CD4-positive, alpha-beta memory T cell (primary cell): Measurements from ENCODE around the gene GPRC5D. TPM values are rescaled to one million over a fixed set of nuclear protein-coding genes. Genes with fewer than 3 reads are reported as not detected.

ENCODE experiments used
- CTCF ChIA-PET: fragments of 350-600 bp; sonication (Branson Sonifier 250); formaldehyde crosslinking; loops from one replicate; lab custom pipeline; 2021; ENCODE audit warnings: inconsistent platforms; ENCODE audit not compliant: partially characterized antibody; lab: Charles Lee
- POLR2A ChIA-PET: fragments of 350-600 bp; sonication (Branson Sonifier 250); formaldehyde crosslinking; loops from one replicate; lab custom pipeline; 2021; ENCODE audit not compliant: partially characterized antibody; lab: Charles Lee
- DNase-seq, 5 donors: peaks; one replicate each; pipeline versions ENCODE4 v3.0.0 to v3.0.0-alpha.2; 2020 to 2022; ENCODE audit warnings: mixed read lengths in 1 of 5
- H3K27ac ChIP-seq: one replicate; pipeline ENCODE4 v1.7.0; 2013; ENCODE audit warnings: low read depth, low read length
- H3K27me3 ChIP-seq: 2 replicates; pipeline ENCODE4 v1.7.0; 2013; ENCODE audit warnings: mild to moderate bottlenecking, low read length, moderate library complexity; ENCODE audit not compliant: insufficient read depth
- H3K36me3 ChIP-seq: 2 replicates; pipeline ENCODE4 v1.7.0; 2013; ENCODE audit warnings: mild to moderate bottlenecking, low read length, moderate library complexity; ENCODE audit not compliant: insufficient read depth
- H3K4me1 ChIP-seq: 2 replicates; pipeline ENCODE4 v1.7.0; 2013; ENCODE audit warnings: mild to moderate bottlenecking, low read length, moderate library complexity; ENCODE audit not compliant: insufficient read depth
- H3K4me3 ChIP-seq, 2 donors: one replicate each; pipeline ENCODE4 v1.7.0; 2013; ENCODE audit warnings: low read length in 2 of 2, mild to moderate bottlenecking in 1 of 2
- H3K9me3 ChIP-seq, 2 donors: one replicate each; pipeline ENCODE4 v1.7.0; 2013; ENCODE audit warnings: low read length in 2 of 2, control low read depth in 1 of 2; ENCODE audit not compliant: control insufficient read depth in 1 of 2
- H3K27ac Mint-ChIP-seq, 7 donors: one replicate each; pipeline ENCODE4 v1.8.0; 2020 to 2021; ENCODE audit warnings: mixed read lengths in 7 of 7, mild to moderate bottlenecking in 6 of 7, inconsistent platforms in 3 of 7, moderate library complexity in 3 of 7
- H3K27me3 Mint-ChIP-seq, 2 donors: one replicate each; pipeline ENCODE4 v1.8.0; 2020 to 2021; ENCODE audit warnings: mixed read lengths in 2 of 2
- H3K36me3 Mint-ChIP-seq, 2 donors: one replicate each; pipeline ENCODE4 v1.8.0; 2020 to 2021; ENCODE audit warnings: mixed read lengths in 2 of 2, inconsistent platforms in 1 of 2, mild to moderate bottlenecking in 1 of 2
- H3K4me1 Mint-ChIP-seq, 4 donors: one replicate each; pipeline ENCODE4 v1.8.0; 2020 to 2021; ENCODE audit warnings: mixed read lengths in 4 of 4, mild to moderate bottlenecking in 1 of 4
- H3K4me3 Mint-ChIP-seq, 8 donors: one replicate each; pipeline ENCODE4 v1.8.0; 2020 to 2021; ENCODE audit warnings: mixed read lengths in 8 of 8, mild to moderate bottlenecking in 7 of 8, moderate library complexity in 6 of 8, inconsistent platforms in 3 of 8
- H3K9me3 Mint-ChIP-seq, 8 donors: one replicate each; pipeline ENCODE4 v1.8.0; 2020 to 2021; ENCODE audit warnings: mixed read lengths in 8 of 8, mild to moderate bottlenecking in 5 of 8, inconsistent platforms in 3 of 8, moderate library complexity in 1 of 8
- intact Hi-C: fragments of 100-400 bp; cut with micrococcal nuclease; formaldehyde crosslinking; loops from one replicate; pipeline ENCODE4 v1.15.1; 2023
- polyA plus RNA-seq, 2 donors: library from polyadenylated mRNA; unstranded; fragments of 300-500 nt; fragmentation: Illumina TruSeq; gene quantifications; one replicate each; pipeline ENCODE4 v1.2.3, GENCODE V29; 2021
- total RNA-seq, 2 experiments: library from RNA; stranded (reverse); gene quantifications; one replicate each; pipeline ENCODE4 v1.2.3, GENCODE V29; 2021

Gene GPRC5D
- total and polyA plus RNA-seq, 4 experiments from 2014 or later = 0.71 TPM; not detected in 3

GRCh38 chr12:12998248-12998647, 46.3 kb upstream of the GPRC5D start:
- H3K4me3 Mint-ChIP-seq = peak overlapping the region in 1 of 8 donors; percentile 2
- ChIA-PET CTCF (interaction anchor here (1.3 kb wide), 1 partner anchor 47 kb away, joined by 3 read pairs; no protein-coding TSS in a partner anchor), POLR2A (interaction anchor here (1.1 kb wide), 1 partner anchor 103 kb away, joined by 3 read pairs; no protein-coding TSS in a partner anchor)
- DNase-seq = no peak
- H3K4me1 Mint-ChIP-seq = peaks cover 20 to 45% (median 34%) of the 10 kb centered on the region in 4 donors
- H3K27ac Mint-ChIP-seq = no peak overlapping the region
- H3K9me3 Mint-ChIP-seq = no peaks in the 10 kb centered on the region
- Histone ChIP-seq H3K9me3 (no peaks in the 10 kb centered on the region), H3K27ac (no peak overlapping the region), H3K4me1 (peaks cover 26% of the 10 kb centered on the region), H3K27me3 (no peaks in the 10 kb centered on the region), H3K36me3 (no peaks in the 10 kb centered on the region), H3K4me3 (no peak overlapping the region)
- peaks cover 0 to 5% of the 10 kb centered on the region in 2 donors for H3K36me3 Mint-ChIP-seq
- intact Hi-C loops = no loop called here
- H3K27me3 Mint-ChIP-seq = no peaks in the 10 kb centered on the region

- no peak for DNase-seq
Measured at GRCh38 chr12:12997734-12998133, 45.8 kb upstream of the GPRC5D start.

GRCh38 chr12:12997156-12997555, 45.2 kb upstream of the GPRC5D start:
- H3K4me1 ChIP-seq = peaks cover 24% of the 10 kb centered on the region
- no peaks in the 10 kb centered on the region for H3K9me3 ChIP-seq
- no peaks in the 10 kb centered on the region for H3K27me3 ChIP-seq
- no peaks in the 10 kb centered on the region for H3K9me3 Mint-ChIP-seq
- no peaks in the 10 kb centered on the region for H3K36me3 ChIP-seq
- CTCF ChIA-PET = no interaction called here
- POLR2A ChIA-PET = interaction anchor here (1.1 kb wide), 1 partner anchor 104 kb away, joined by 3 read pairs; no protein-coding TSS in a partner anchor
- H3K4me1 Mint-ChIP-seq = peaks cover 20 to 52% (median 33%) of the 10 kb centered on the region in 4 donors
- no peaks in the 10 kb centered on the region for H3K27me3 Mint-ChIP-seq
- no peak overlapping the region for H3K4me3 ChIP-seq
- intact Hi-C loops = no loop called here
- H3K4me3 Mint-ChIP-seq = peak overlapping the region in 3 of 8 donors; percentile 2 to 36 (median 13)
- no peak overlapping the region for H3K27ac Mint-ChIP-seq
- DNase-seq = no peak
- peaks cover 0 to 5% of the 10 kb centered on the region in 2 donors for H3K36me3 Mint-ChIP-seq
- H3K27ac ChIP-seq = no peak overlapping the region

More at GRCh38 chr12:12997734-12998133, 45.8 kb upstream of the GPRC5D start:
- no peaks in the 10 kb centered on the region for H3K9me3 ChIP-seq
- no peaks in the 10 kb centered on the region for H3K9me3 Mint-ChIP-seq
- H3K4me1 ChIP-seq = peaks cover 26% of the 10 kb centered on the region
- no peak overlapping the region for H3K27ac ChIP-seq
- no peaks in the 10 kb centered on the region for H3K27me3 ChIP-seq
- H3K27me3 Mint-ChIP-seq = no peaks in the 10 kb centered on the region
- CTCF ChIA-PET = interaction anchor here (1.3 kb wide), 1 partner anchor 47 kb away, joined by 3 read pairs; no protein-coding TSS in a partner anchor
- POLR2A ChIA-PET = interaction anchor here (1.1 kb wide), 1 partner anchor 104 kb away, joined by 3 read pairs; no protein-coding TSS in a partner anchor
- peak overlapping the region in 1 of 8 donors; percentile 54 for H3K4me3 Mint-ChIP-seq
- no peak overlapping the region for H3K4me3 ChIP-seq
- H3K4me1 Mint-ChIP-seq = peaks cover 20 to 50% (median 33%) of the 10 kb centered on the region in 4 donors
- no peaks in the 10 kb centered on the region for H3K36me3 ChIP-seq
- peaks cover 0 to 5% of the 10 kb centered on the region in 2 donors for H3K36me3 Mint-ChIP-seq
- H3K27ac Mint-ChIP-seq = no peak overlapping the region
- intact Hi-C loops = no loop called here

GRCh38 chr12:12996209-12996608, 44.2 kb upstream of the GPRC5D start:
- intact Hi-C loops = no loop called here
- Mint-ChIP-seq H3K9me3 (no peaks in the 10 kb centered on the region), H3K27ac (no peak overlapping the region), H3K27me3 (no peaks in the 10 kb centered on the region), H3K36me3 (peaks cover 0 to 5% of the 10 kb centered on the region in 2 donors), H3K4me1 (peaks cover 20 to 53% (median 27%) of the 10 kb centered on the region in 4 donors), H3K4me3 (no peak overlapping the region)
- no peaks in the 10 kb centered on the region for H3K9me3 ChIP-seq
- CTCF ChIA-PET = interaction anchor here (0.7 kb wide), 1 partner anchor 259 kb away, joined by 3 read pairs; no protein-coding TSS in a partner anchor
- no peaks in the 10 kb centered on the region for H3K27me3 ChIP-seq
- no peak for DNase-seq
- no peak overlapping the region for H3K4me3 ChIP-seq
- H3K36me3 ChIP-seq = no peaks in the 10 kb centered on the region
- H3K4me1 ChIP-seq = peaks cover 16% of the 10 kb centered on the region
- H3K27ac ChIP-seq = no peak overlapping the region
- POLR2A ChIA-PET = no interaction called here

GRCh38 chr12:12995088-12995487, 43.1 kb upstream of the GPRC5D start:
- no peaks in the 10 kb centered on the region for H3K9me3 ChIP-seq
- intact Hi-C loops = no loop called here
- Mint-ChIP-seq H3K4me1 (peaks cover 17 to 50% (median 22%) of the 10 kb centered on the region in 4 donors), H3K4me3 (no peak overlapping the region), H3K9me3 (no peaks in the 10 kb centered on the region), H3K27me3 (no peaks in the 10 kb centered on the region), H3K27ac (no peak overlapping the region), H3K36me3 (no peaks in the 10 kb centered on the region)
- H3K4me3 ChIP-seq = no peak overlapping the region
- no peak overlapping the region for H3K27ac ChIP-seq
- no peak for DNase-seq
- peaks cover 16% of the 10 kb centered on the region for H3K4me1 ChIP-seq
- POLR2A ChIA-PET = no interaction called here
- CTCF ChIA-PET = no interaction called here
- no peaks in the 10 kb centered on the region for H3K36me3 ChIP-seq
- no peaks in the 10 kb centered on the region for H3K27me3 ChIP-seq

GRCh38 chr12:12993367-12993766, 41.4 kb upstream of the GPRC5D start:
- Mint-ChIP-seq H3K4me1 (peaks cover 8 to 36% (median 9%) of the 10 kb centered on the region in 4 donors), H3K36me3 (peaks cover 0 to 5% of the 10 kb centered on the region in 2 donors), H3K27ac (peak overlapping the region in 2 of 7 donors; percentile 3 to 60), H3K9me3 (no peaks in the 10 kb centered on the region), H3K27me3 (no peaks in the 10 kb centered on the region), H3K4me3 (no peak overlapping the region)
- no peak for DNase-seq
- CTCF ChIA-PET = no interaction called here
- Histone ChIP-seq H3K36me3 (no peaks in the 10 kb centered on the region), H3K9me3 (no peaks in the 10 kb centered on the region), H3K27ac (no peak overlapping the region), H3K4me1 (peaks cover 1% of the 10 kb centered on the region), H3K4me3 (no peak overlapping the region), H3K27me3 (no peaks in the 10 kb centered on the region)
- POLR2A ChIA-PET = no interaction called here
- intact Hi-C loops = no loop called here

- ChIA-PET CTCF (no interaction called here), POLR2A (no interaction called here)
- intact Hi-C loops = no loop called here
- H3K27ac ChIP-seq = no peak overlapping the region
- no peaks in the 10 kb centered on the region for H3K9me3 ChIP-seq
- Mint-ChIP-seq H3K4me1 (peaks cover 6 to 28% (median 7%) of the 10 kb centered on the region in 4 donors), H3K4me3 (no peak overlapping the region), H3K27ac (no peak overlapping the region), H3K36me3 (peaks cover under 1 to 5% of the 10 kb centered on the region in 2 donors), H3K27me3 (no peaks in the 10 kb centered on the region), H3K9me3 (no peaks in the 10 kb centered on the region)
- DNase-seq = no peak
- H3K4me1 ChIP-seq = no peaks in the 10 kb centered on the region
- H3K36me3 ChIP-seq = no peaks in the 10 kb centered on the region
- H3K4me3 ChIP-seq = no peak overlapping the region
- no peaks in the 10 kb centered on the region for H3K27me3 ChIP-seq
Measured at GRCh38 chr12:12992418-12993130, 40.6 kb upstream of the GPRC5D start.
